ENCODE measurements around the gene OPN3.

OPN3 gene

GRCh38 chr1:241593186-241593585, 47.0 kb downstream of the OPN3 start:
- in situ Hi-C loops (cut with MboI; ENCODE audit: low sequenced_read_pairs): no loop called here

- in situ Hi-C loops (cut with MboI; ENCODE audit: low sequenced_read_pairs): no loop called here
These were observed 47.8 kb downstream of the OPN3 start for GRCh38 chr1:241592273-241592958.

- in situ Hi-C loops (cut with MboI; ENCODE audit: low sequenced_read_pairs): no loop called here
These were observed 48.4 kb downstream of the OPN3 start for GRCh38 chr1:241591736-241592135.

GRCh38 chr1:241591317-241591716, 48.9 kb downstream of the OPN3 start:
- in situ Hi-C loops (cut with MboI; ENCODE audit: low sequenced_read_pairs): no loop called here

GRCh38 chr1:241590719-241591118, 49.5 kb downstream of the OPN3 start:
- in situ Hi-C loops (cut with MboI; ENCODE audit: low sequenced_read_pairs): no loop called here

GRCh38 chr1:241589521-241589920, 50.6 kb downstream of the OPN3 start:
- in situ Hi-C loops (cut with MboI; ENCODE audit: low sequenced_read_pairs): no loop called here

- in situ Hi-C loops (cut with MboI; ENCODE audit: low sequenced_read_pairs): no loop called here
These were observed 53.2 kb downstream of the OPN3 start for GRCh38 chr1:241586905-241587512.

GRCh38 chr1:241582921-241583321, 57.2 kb downstream of the OPN3 start:
- in situ Hi-C loops (cut with MboI; ENCODE audit: low sequenced_read_pairs): no loop called here

- in situ Hi-C loops (cut with MboI; ENCODE audit: low sequenced_read_pairs): no loop called here
These were observed 60.7 kb downstream of the OPN3 start for GRCh38 chr1:241579434-241579833.

- in situ Hi-C loops (cut with MboI; ENCODE audit: low sequenced_read_pairs): no loop called here
These were observed 66.0 kb downstream of the OPN3 start for GRCh38 chr1:241574154-241574553.

GRCh38 chr1:241569848-241570247, 70.3 kb downstream of the OPN3 start:
- in situ Hi-C loops (cut with MboI; ENCODE audit: low sequenced_read_pairs): no loop called here

- in situ Hi-C loops (cut with MboI; ENCODE audit: low sequenced_read_pairs): no loop called here
These were observed 79.4 kb downstream of the OPN3 start for GRCh38 chr1:241560849-241561187.

GRCh38 chr1:241560146-241560848, 79.9 kb downstream of the OPN3 start:
- in situ Hi-C loops (cut with MboI; ENCODE audit: low sequenced_read_pairs): no loop called here

- in situ Hi-C loops (cut with MboI; ENCODE audit: low sequenced_read_pairs): no loop called here
These were observed 82.5 kb downstream of the OPN3 start for GRCh38 chr1:241557551-241558193.

- in situ Hi-C loops (cut with MboI; ENCODE audit: low sequenced_read_pairs): no loop called here
These were observed 83.1 kb downstream of the OPN3 start for GRCh38 chr1:241557031-241557430.

GRCh38 chr1:241555526-241555925, 84.6 kb downstream of the OPN3 start:
- in situ Hi-C loops (cut with MboI; ENCODE audit: low sequenced_read_pairs): no loop called here

- in situ Hi-C loops (cut with MboI; ENCODE audit: low sequenced_read_pairs): no loop called here
These were observed 86.1 kb downstream of the OPN3 start for GRCh38 chr1:241553886-241554592.

GRCh38 chr1:241551759-241552638, 88.2 kb downstream of the OPN3 start:
- in situ Hi-C loops (cut with MboI; ENCODE audit: low sequenced_read_pairs): no loop called here

GRCh38 chr1:241550318-241550717, 89.9 kb downstream of the OPN3 start:
- in situ Hi-C loops (cut with MboI; ENCODE audit: low sequenced_read_pairs): no loop called here

GRCh38 chr1:241548008-241548407, 92.2 kb downstream of the OPN3 start:
- in situ Hi-C loops (cut with MboI; ENCODE audit: low sequenced_read_pairs): loop anchor here (25.0 kb wide), 1 partner anchor 89 kb away; the partner anchor contains the start of genes CHML and OPN3

Data from HL-60/S4 treated with phorbol 12-myristate 13-acetate at 8.2 ng/mL for 4 days and 3 days (cell line).